Osteocyte (in vitro differentiated cells): ENCODE measurements around the gene HYAL3. TPM values are rescaled to one million over a fixed set of nuclear protein-coding genes. Genes with fewer than 3 reads are reported as not detected.

Source experiments
- DNase-seq: peaks from one replicate; pipeline ENCODE4 v3.0.0; 2021; ENCODE audit warnings: mixed read lengths; ENCODE audit not compliant: unreplicated experiment; ENCODE audit errors: extremely low spot score
- H3K27ac Mint-ChIP-seq: one replicate; pipeline ENCODE4 v1.8.0; 2021; ENCODE audit warnings: mild to moderate bottlenecking, mixed read lengths; ENCODE audit not compliant: unreplicated experiment
- H3K27me3 Mint-ChIP-seq: one replicate; pipeline ENCODE4 v1.8.0; 2021; ENCODE audit warnings: mixed read lengths; ENCODE audit not compliant: unreplicated experiment
- H3K36me3 Mint-ChIP-seq: one replicate; pipeline ENCODE4 v1.8.0; 2021; ENCODE audit warnings: mixed read lengths; ENCODE audit not compliant: unreplicated experiment
- H3K4me1 Mint-ChIP-seq: one replicate; pipeline ENCODE4 v1.8.0; 2021; ENCODE audit warnings: mixed read lengths; ENCODE audit not compliant: unreplicated experiment
- H3K4me3 Mint-ChIP-seq: one replicate; pipeline ENCODE4 v1.8.0; 2021; ENCODE audit warnings: mild to moderate bottlenecking, moderate library complexity, mixed read lengths; ENCODE audit not compliant: unreplicated experiment
- H3K9me3 Mint-ChIP-seq: one replicate; pipeline ENCODE4 v1.8.0; 2021; ENCODE audit warnings: mixed read lengths; ENCODE audit not compliant: unreplicated experiment
- CTCF ChIP-seq: fragments of 200-600 bp; sonication (generic); IDR thresholded peaks from 2 replicates; pipeline ENCODE4 v1.5.0; 2021; ENCODE audit warnings: antibody characterized with exemption, mild to moderate bottlenecking, moderate library complexity
- total RNA-seq: library from RNA; stranded (reverse); gene quantifications from 2 replicates; pipeline ENCODE4 v1.2.1, GENCODE V29; 2021

The HYAL3 gene
- total RNA-seq, 1 donor from 2014 or later, result 2.3 TPM

- TF ChIP-seq CTCF, result no peak
- H3K4me3 Mint-ChIP-seq, result peak overlapping the region; percentile 37
- peaks cover 46% of the 10 kb centered on the region for H3K4me1 Mint-ChIP-seq
- H3K27ac Mint-ChIP-seq, result peak overlapping the region; percentile 65
- H3K27me3 Mint-ChIP-seq, result no peaks in the 10 kb centered on the region
- peaks cover 8% of the 10 kb centered on the region for H3K36me3 Mint-ChIP-seq
- no peak for DNase-seq
- no peaks in the 10 kb centered on the region for H3K9me3 Mint-ChIP-seq
These were observed 35.3 kb upstream of the HYAL3 start for GRCh38 chr3:50334339-50335075.

- DNase-seq, result no peak
- H3K4me1 Mint-ChIP-seq, result peaks cover 39% of the 10 kb centered on the region
These were observed 34.6 kb upstream of the HYAL3 start for GRCh38 chr3:50333744-50334328.

GRCh38 chr3:50331364-50331907 lies 32.2 kb upstream of the HYAL3 start:
- DNase-seq, result no peak
- H3K36me3 Mint-ChIP-seq, result peaks cover 8% of the 10 kb centered on the region
- H3K9me3 Mint-ChIP-seq, result no peaks in the 10 kb centered on the region
- H3K27ac Mint-ChIP-seq, result no peak overlapping the region
- no peak overlapping the region for H3K4me3 Mint-ChIP-seq
- peaks cover 42% of the 10 kb centered on the region for H3K4me1 Mint-ChIP-seq
- TF ChIP-seq CTCF, result no peak
- H3K27me3 Mint-ChIP-seq, result no peaks in the 10 kb centered on the region

More at GRCh38 chr3:50333744-50334328, 34.6 kb upstream of the HYAL3 start:
- Mint-ChIP-seq H3K27me3 (no peaks in the 10 kb centered on the region), H3K4me3 (no peak overlapping the region), H3K27ac (peak overlapping the region; percentile 47), H3K9me3 (no peaks in the 10 kb centered on the region), H3K36me3 (peaks cover 8% of the 10 kb centered on the region)
- no peak for TF ChIP-seq CTCF

- no peak for DNase-seq
- Mint-ChIP-seq H3K4me3 (no peak overlapping the region), H3K36me3 (peaks cover 8% of the 10 kb centered on the region), H3K4me1 (peaks cover 31% of the 10 kb centered on the region), H3K9me3 (no peaks in the 10 kb centered on the region), H3K27ac (no peak overlapping the region), H3K27me3 (no peaks in the 10 kb centered on the region)
- no peak for TF ChIP-seq CTCF
These were observed 31.1 kb upstream of the HYAL3 start for GRCh38 chr3:50330330-50330729.

GRCh38 chr3:50327943-50328691 lies 28.9 kb upstream of the HYAL3 start, which contains the start of gene TUSC2:
TSS of gene TUSC2 (minus strand) at chr3:50328223. CDS start at chr3:50328099, 124 bp downstream.
- peak; percentile 97 for DNase-seq
- Mint-ChIP-seq H3K27ac (peak within 1 kb of the TSS; percentile 89), H3K36me3 (peaks cover 8% of the 10 kb centered on the region), H3K27me3 (no peaks in the 10 kb centered on the region), H3K9me3 (no peaks in the 10 kb centered on the region), H3K4me1 (peaks cover 19% of the 10 kb centered on the region), H3K4me3 (peak within 1 kb of the TSS; percentile 89)
- TF ChIP-seq CTCF, result no peak
